K562 (cell line): Measurements from ENCODE around the gene CFAP221. TPM values are rescaled to one million over a fixed set of nuclear protein-coding genes. Genes with fewer than 3 reads are reported as not detected.

Experiments
- ATAC-seq: fragments of 200-7000 bp; cut with Tn5 transposase; 3 replicates; pipeline ENCODE4 v1.9.1; 2020; ENCODE audit warnings: moderate library complexity
- BruUV-seq: library from RNA; stranded (reverse); fragments of 400-500 nt; replicated peaks from 2 replicates; lab custom pipeline; 2021; lab: Mats Ljungman, UMichigan
- CTCF ChIA-PET: fragments of 300-600 bp; formaldehyde crosslinking; extraction: SDS; loops from one replicate; lab custom pipeline; 2021; ENCODE audit warnings: low intra/inter-chr PET ratio; lab: Yijun Ruan, JAX
- POLR2A ChIA-PET: fragments of 300-600, 350-650 bp; sonication (Branson Sonifier 250); formaldehyde crosslinking; extraction: SDS; loops from one replicate; lab custom pipeline; 2021; ENCODE audit warnings: antibody characterized with exemption, inconsistent platforms; lab: Yijun Ruan, JAX
- DNase-seq, 4 experiments: peaks; one replicate each; pipeline versions ENCODE4 v3.0.0 to v3.0.0-alpha.2; 2011 to 2018; ENCODE audit warnings: low spot score in 3 of 4, mixed read lengths in 3 of 4; ENCODE audit errors: extremely low read depth in 1 of 4
- FAIRE-seq: peaks from 2 replicates; lab custom pipeline; 2011; peaks lifted over from hg19 to GRCh38; lab: Jason Lieb, UNC
- H2AFZ ChIP-seq: 2 replicates; pipeline ENCODE4 v1.6.0; 2011; ENCODE audit warnings: low read depth, low read length, control low read depth, inconsistent platforms
- H3K27ac ChIP-seq: fragments of 200-600 bp; 3 replicates; pipeline ENCODE4 v1.8.0; 2011; ENCODE audit warnings: low read depth, mild to moderate bottlenecking, control low read depth, inconsistent platforms, low read length, moderate library complexity, mixed read lengths; ENCODE audit errors: extremely low read depth
- H3K27me3 ChIP-seq, 2 experiments: fragments of 300-600 bp in 1 of 2; 2 replicates in 1 of 2; 3 replicates in 1 of 2; pipeline versions ENCODE4 v1.6.0 to v1.8.0; 2011; ENCODE audit warnings: inconsistent platforms in 2 of 2, low read length in 2 of 2, mild to moderate bottlenecking in 1 of 2, mixed read lengths in 1 of 2, moderate library complexity in 1 of 2; ENCODE audit not compliant: control insufficient read depth in 2 of 2, insufficient read depth in 2 of 2
- H3K36me3 ChIP-seq: fragments of 300-600 bp; 3 replicates; pipeline ENCODE4 v1.8.0; 2011; ENCODE audit warnings: mild to moderate bottlenecking, low read length, inconsistent platforms; ENCODE audit not compliant: control insufficient read depth, insufficient read depth
- H3K4me1 ChIP-seq, 2 experiments: fragments of 200-600 bp in 1 of 2; replicated peaks in 1 of 2; 2 replicates in 1 of 2; 3 replicates in 1 of 2; pipeline versions ENCODE4 v1.5.1 to v1.8.0; 2011; ENCODE audit warnings: inconsistent platforms in 2 of 2, low read length in 2 of 2, mild to moderate bottlenecking in 1 of 2, mixed read lengths in 1 of 2, moderate library complexity in 1 of 2; ENCODE audit not compliant: control insufficient read depth in 2 of 2, insufficient read depth in 2 of 2
- H3K4me2 ChIP-seq: 2 replicates; pipeline ENCODE4 v1.6.1; 2011; ENCODE audit warnings: low read length, control low read depth, inconsistent platforms, mixed read lengths; ENCODE audit not compliant: insufficient read depth
- H3K4me3 ChIP-seq: fragments of 200-600 bp; sonication (generic), shearing (Covaris generic); 2 replicates; pipeline ENCODE4 v1.5.1; 2016; ENCODE audit warnings: control low read depth, inconsistent platforms
- H3K79me2 ChIP-seq: fragments of 200-600 bp; 3 replicates; pipeline ENCODE4 v1.8.0; 2011; ENCODE audit warnings: low read length, inconsistent platforms; ENCODE audit not compliant: control insufficient read depth, insufficient read depth
- H3K9ac ChIP-seq, 2 experiments: 2 replicates each; pipeline versions ENCODE4 v1.6.0 to v1.6.1; 2011; ENCODE audit warnings: low read depth in 2 of 2, low read length in 2 of 2, control low read depth in 1 of 2, inconsistent platforms in 1 of 2, mild to moderate bottlenecking in 1 of 2, mixed read lengths in 1 of 2; ENCODE audit not compliant: insufficient read depth in 1 of 2
- H3K9me1 ChIP-seq: one replicate; pipeline ENCODE4 v1.6.0; 2011; ENCODE audit warnings: inconsistent platforms, mild to moderate bottlenecking, low read length, moderate library complexity; ENCODE audit not compliant: control insufficient read depth, insufficient read depth
- H3K9me3 ChIP-seq: replicated peaks from 2 replicates; pipeline ENCODE4 v1.5.1; 2011; ENCODE audit warnings: low read depth, low read length, inconsistent platforms; ENCODE audit not compliant: control insufficient read depth, insufficient read depth
- H4K20me1 ChIP-seq: replicated peaks from 2 replicates; pipeline ENCODE4 v1.6.1; 2011; ENCODE audit warnings: low read length, inconsistent platforms, mixed read lengths; ENCODE audit not compliant: control insufficient read depth, insufficient read depth
- GABPA ChIP-seq: fragments of 200-800 bp; sonication (Bioruptor generic); conservative IDR thresholded peaks from 2 replicates; pipeline ENCODE4 v1.6.1; 2016; ENCODE audit warnings: low read depth, missing genetic modification characterization, missing compliant biosample characterization
- JUND ChIP-seq, 2 experiments: IDR thresholded peaks; 2 replicates in 1 of 2; 3 replicates in 1 of 2; pipeline ENCODE4 v1.6.1; 2011; ENCODE audit warnings: borderline replicate concordance in 2 of 2, low read depth in 2 of 2, low read length in 2 of 2, improper control_type of control experiment in 1 of 2, missing biosample characterization in 1 of 2, missing genetic modification characterization in 1 of 2, missing genetic modification reagents in 1 of 2
- MAFG ChIP-seq: fragments of 450-650 bp; conservative IDR thresholded peaks from 2 replicates; pipeline ENCODE4 v1.6.1; 2016; ENCODE audit warnings: missing genetic modification characterization, missing compliant biosample characterization
- MCM7 ChIP-seq, 2 experiments: fragments of 450-650 bp; IDR thresholded peaks; 2 replicates each; pipeline ENCODE4 v1.6.1; 2016 to 2018
- POU5F1 ChIP-seq: fragments of 150-350 bp; IDR thresholded peaks from 2 replicates; pipeline ENCODE4 v1.6.1; 2014; ENCODE audit warnings: borderline replicate concordance, low read length, low read depth, mild to moderate bottlenecking; ENCODE audit not compliant: partially characterized antibody
- SMARCC2 ChIP-seq: fragments of 450-650 bp; IDR thresholded peaks from 2 replicates; pipeline ENCODE4 v1.6.1; 2017; ENCODE audit warnings: antibody characterized with exemption, moderate library complexity, mild to moderate bottlenecking, low read depth
- ZC3H4 ChIP-seq: sonication (generic); formaldehyde crosslinking; IDR thresholded peaks from 2 replicates; pipeline ENCODE4 v1.9.0; 2021; ENCODE audit warnings: missing genetic modification reagents, borderline replicate concordance
- ZNF124 ChIP-seq: sonication (generic); formaldehyde crosslinking; IDR thresholded peaks from 2 replicates; pipeline ENCODE4 v1.8.1; 2022; ENCODE audit warnings: missing genetic modification reagents
- ZNF77 ChIP-seq: fragments of 250-450 bp; sonication (Bioruptor Pico); IDR thresholded peaks from 2 replicates; pipeline ENCODE4 v1.5.0; 2020
- WGBS: fragments of 100-300 bp; shearing (Covaris generic); methylation state at CpG from one replicate; pipeline ENCODE4 v1.1.6; 2016; ENCODE audit warnings: low coverage, mixed read lengths; ENCODE audit not compliant: insufficient coverage; ENCODE audit errors: missing lambda C conversion rate; 5-methylcytosine and 5-hydroxymethylcytosine counted together
- in situ Hi-C: fragments of 300-500 bp; cut with MboI; formaldehyde crosslinking; loops from 4 replicates; pipeline ENCODE4 v1.15.0; 2018; ENCODE audit warnings: inconsistent platforms, mixed read lengths
- intact Hi-C: fragments of 100-400 bp; cut with micrococcal nuclease; formaldehyde crosslinking; loops from 2 replicates; pipeline ENCODE4 v1.14.2; 2022
- polyA plus RNA-seq, 8 experiments: library from polyadenylated mRNA; depleted of rRNA in 4 of 8; stranded (reverse) in 5 of 8; unstranded in 3 of 8; fragments of >200 nt; fragmentation: Nextera tagmentation in 2 of 8; fragmentation: Illumina TruSeq in 1 of 8; extraction: Ambion mirVana in 2 of 8; extraction: Trizol in 1 of 8; gene quantifications; 2 replicates each; pipeline versions ENCODE4 v1.2.1 to v1.2.3, GENCODE V29; 2011 to 2014; ENCODE audit warnings: inconsistent platforms in 1 of 8, missing spikeins in 1 of 8
- total RNA-seq, 7 experiments: library from RNA; depleted of rRNA in 6 of 7; stranded (reverse); fragments of >200 nt in 6 of 7; fragmentation: Illumina TruSeq in 2 of 7; extraction: Trizol in 2 of 7; gene quantifications; 2 replicates each; pipeline versions ENCODE4 v1.2.1 to v1.2.3, GENCODE V29; 2011 to 2021; ENCODE audit warnings: low replicate concordance in 1 of 7
- TF ChIP-seq, protein P1 (sequence below): fragments of 250-450 bp; sonication (Bioruptor Pico); IDR thresholded peaks from 2 replicates; pipeline ENCODE4 v1.4.0; 2020; ENCODE audit warnings: mild to moderate bottlenecking
- TF ChIP-seq, protein P2 (sequence below), 3 experiments: IDR thresholded peaks in 2 of 3; conservative IDR thresholded peaks in 1 of 3; 2 replicates each; pipeline ENCODE4 v1.5.1; 2011 to 2012; ENCODE audit warnings: low read length in 3 of 3, mild to moderate bottlenecking in 3 of 3, control low read depth in 2 of 3, improper control_type of control experiment in 1 of 3, inconsistent platforms in 1 of 3, low read depth in 1 of 3, mixed read lengths in 1 of 3, moderate library complexity in 1 of 3; ENCODE audit not compliant: insufficient read depth in 2 of 3

The CFAP221 gene
- total and polyA plus RNA-seq, 9 of the 15 experiments (the other 6 are each of a cell fraction or from before 2014, with no cell fraction given) = 0.09 to 1.4 (median 0.65) TPM

GRCh38 chr2:119549241-119549640, 5.0 kb downstream of the CFAP221 start:
- no peak for FAIRE-seq
- BruUV-seq = no TSS peak
- no peak for TF ChIP-seq ZNF124 (CRISPR knock-in tag)
- TF ChIP-seq, protein P1, sequence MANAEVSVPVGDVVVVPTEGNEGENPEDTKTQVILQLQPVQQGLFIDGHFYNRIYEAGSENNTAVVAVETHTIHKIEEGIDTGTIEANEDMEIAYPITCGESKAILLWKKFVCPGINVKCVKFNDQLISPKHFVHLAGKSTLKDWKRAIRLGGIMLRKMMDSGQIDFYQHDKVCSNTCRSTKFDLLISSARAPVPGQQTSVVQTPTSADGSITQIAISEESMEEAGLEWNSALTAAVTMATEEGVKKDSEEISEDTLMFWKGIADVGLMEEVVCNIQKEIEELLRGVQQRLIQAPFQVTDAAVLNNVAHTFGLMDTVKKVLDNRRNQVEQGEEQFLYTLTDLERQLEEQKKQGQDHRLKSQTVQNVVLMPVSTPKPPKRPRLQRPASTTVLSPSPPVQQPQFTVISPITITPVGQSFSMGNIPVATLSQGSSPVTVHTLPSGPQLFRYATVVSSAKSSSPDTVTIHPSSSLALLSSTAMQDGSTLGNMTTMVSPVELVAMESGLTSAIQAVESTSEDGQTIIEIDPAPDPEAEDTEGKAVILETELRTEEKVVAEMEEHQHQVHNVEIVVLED (CRISPR knock-in tag) = no peak
- no peak for TF ChIP-seq ZC3H4 (CRISPR knock-in tag)
- TF ChIP-seq POU5F1 = no peak
- TF ChIP-seq JUND (IDR thresholded peaks at IDR 0.05; ENCODE audit: borderline replicate concordance, low read depth, low read length) = 0 out of 2 replicates have a peak, but pooled peaks have one; percentile 5
- no peak for TF ChIP-seq JUND (tag; IDR thresholded peaks at IDR 0.05; ENCODE audit: borderline replicate concordance, low read depth, low read length)
- TF ChIP-seq, protein P2, sequence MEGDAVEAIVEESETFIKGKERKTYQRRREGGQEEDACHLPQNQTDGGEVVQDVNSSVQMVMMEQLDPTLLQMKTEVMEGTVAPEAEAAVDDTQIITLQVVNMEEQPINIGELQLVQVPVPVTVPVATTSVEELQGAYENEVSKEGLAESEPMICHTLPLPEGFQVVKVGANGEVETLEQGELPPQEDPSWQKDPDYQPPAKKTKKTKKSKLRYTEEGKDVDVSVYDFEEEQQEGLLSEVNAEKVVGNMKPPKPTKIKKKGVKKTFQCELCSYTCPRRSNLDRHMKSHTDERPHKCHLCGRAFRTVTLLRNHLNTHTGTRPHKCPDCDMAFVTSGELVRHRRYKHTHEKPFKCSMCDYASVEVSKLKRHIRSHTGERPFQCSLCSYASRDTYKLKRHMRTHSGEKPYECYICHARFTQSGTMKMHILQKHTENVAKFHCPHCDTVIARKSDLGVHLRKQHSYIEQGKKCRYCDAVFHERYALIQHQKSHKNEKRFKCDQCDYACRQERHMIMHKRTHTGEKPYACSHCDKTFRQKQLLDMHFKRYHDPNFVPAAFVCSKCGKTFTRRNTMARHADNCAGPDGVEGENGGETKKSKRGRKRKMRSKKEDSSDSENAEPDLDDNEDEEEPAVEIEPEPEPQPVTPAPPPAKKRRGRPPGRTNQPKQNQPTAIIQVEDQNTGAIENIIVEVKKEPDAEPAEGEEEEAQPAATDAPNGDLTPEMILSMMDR (IDR thresholded peaks at IDR 0.05 in 2 of 3, conservative IDR thresholded peaks at IDR 0.05 in 1 of 3; ENCODE audit: insufficient read depth in 2 of 3, low read depth in 1 of 3, low read length in 3 of 3) = no peak
- no peak for TF ChIP-seq MAFG
- TF ChIP-seq SMARCC2 = no peak
- no peak for TF ChIP-seq ZNF77
- no peak for TF ChIP-seq GABPA (tag)
- no peak for TF ChIP-seq MCM7 (IDR thresholded peaks at IDR 0.05)

More at GRCh38 chr2:119549241-119549640, 5.0 kb downstream of the CFAP221 start:
- no peaks in the 10 kb centered on the region for H3K9me1 ChIP-seq
- 14% methylated on average over 1 of the region's 1 CpG for WGBS
- H4K20me1 ChIP-seq = no peaks in the 10 kb centered on the region
- H3K36me3 ChIP-seq = no peaks in the 10 kb centered on the region
- no peaks in the 10 kb centered on the region for H3K79me2 ChIP-seq
- no peak for DNase-seq
- H3K9ac ChIP-seq = no peak overlapping the region
- POLR2A ChIA-PET = interaction anchor here (0.7 to 1.4 kb wide), 2 partner anchors 16 to 1531 kb away, joined by 3 read pairs; no protein-coding TSS in a partner anchor
- no peak overlapping the region for H3K4me2 ChIP-seq
- ATAC-seq = no peak
- CTCF ChIA-PET = no interaction called here
- H2AFZ ChIP-seq = no peak overlapping the region
- H3K9me3 ChIP-seq = no peaks in the 10 kb centered on the region
- H3K4me1 ChIP-seq = peaks cover 13 to 14% of the 10 kb centered on the region in 2 experiments
- intact Hi-C loops = no loop called here
- no peak overlapping the region for H3K4me3 ChIP-seq
- H3K27me3 ChIP-seq = no peaks in the 10 kb centered on the region
- in situ Hi-C loops = no loop called here
- H3K27ac ChIP-seq = no peak overlapping the region
